Islet precursor cell (in vitro differentiated cells): ENCODE results near the gene SYNPO2L.
"Not testable (repeated sequence)": the region's sequence is repeated elsewhere in the genome, so short reads cannot be mapped to it uniquely, and the experiment has no call there.

Experiments
- DNase-seq: peaks from one replicate; pipeline ENCODE4 v3.0.0-alpha.2; 2018

SYNPO2L gene

GRCh38 chr10:73648975-73649829 lies 6.6 kb downstream of the SYNPO2L start:
- peak; percentile 93 for DNase-seq

GRCh38 chr10:73647875-73648651 lies 7.8 kb downstream of the SYNPO2L start:
- DNase-seq, result no peak

- peak; percentile 81 for DNase-seq
Observed at GRCh38 chr10:73647211-73647874, 8.5 kb downstream of the SYNPO2L start.

- DNase-seq, result no peak
Observed at GRCh38 chr10:73646598-73647041, 9.2 kb downstream of the SYNPO2L start.

GRCh38 chr10:73645251-73645650 lies 10.6 kb downstream of the SYNPO2L start:
- DNase-seq, result no peak

GRCh38 chr10:73644767-73645166 lies 11.1 kb downstream of the SYNPO2L start:
- no peak for DNase-seq

GRCh38 chr10:73644015-73644743 lies 11.7 kb downstream of the SYNPO2L start:
- DNase-seq, result peak; percentile 78

- DNase-seq, result no peak
Observed at GRCh38 chr10:73643362-73643761, 12.5 kb downstream of the SYNPO2L start.

- peak; percentile 96 for DNase-seq
Observed at GRCh38 chr10:73641328-73642060, 14.3 kb downstream of the SYNPO2L start, which contains the start of gene MYOZ1. Gene MYOZ1, minus strand, starts transcription at chr10:73641474. Its CDS starts 1,457 bp downstream, at chr10:73640017.

- DNase-seq, result no peak
Observed at GRCh38 chr10:73639286-73639685, 16.5 kb downstream of the SYNPO2L start.

- no peak for DNase-seq
Observed at GRCh38 chr10:73635781-73636180, 20.0 kb downstream of the SYNPO2L start.

- no peak for DNase-seq
Observed at GRCh38 chr10:73634421-73634820, 21.4 kb downstream of the SYNPO2L start.

GRCh38 chr10:73629165-73629564 lies 26.7 kb downstream of the SYNPO2L start:
- DNase-seq, result no peak

GRCh38 chr10:73628405-73628804 lies 27.4 kb downstream of the SYNPO2L start:
- no peak for DNase-seq

GRCh38 chr10:73627300-73627699 lies 28.5 kb downstream of the SYNPO2L start:
- no peak for DNase-seq

GRCh38 chr10:73625884-73626752 lies 29.7 kb downstream of the SYNPO2L start:
- peak; percentile 97 for DNase-seq

- DNase-seq, result peak; percentile 77
Observed at GRCh38 chr10:73625004-73625883, 30.6 kb downstream of the SYNPO2L start.

GRCh38 chr10:73623056-73623455 lies 32.8 kb downstream of the SYNPO2L start:
- no peak for DNase-seq

GRCh38 chr10:73620974-73621373 lies 34.9 kb downstream of the SYNPO2L start:
- DNase-seq, result not testable (repeated sequence)

GRCh38 chr10:73617143-73617542 lies 38.7 kb downstream of the SYNPO2L start:
- not testable (repeated sequence) for DNase-seq
